GM08714 (cell line): ENCODE results near the gene DONSON.
"Not testable (repeated sequence)": the region's sequence is repeated elsewhere in the genome, so short reads cannot be mapped to it uniquely, and the experiment has no call there.

ENCODE experiments used
- H3K4me3 ChIP-seq: fragments of 200-500 bp; sonication (Bioruptor generic); 2 replicates; pipeline ENCODE4 v1.5.1; 2014; ENCODE audit warnings: mild to moderate bottlenecking, low read length, inconsistent platforms
- ZNF274 ChIP-seq: IDR thresholded peaks from 2 replicates; pipeline ENCODE4 v1.6.1; 2012; ENCODE audit warnings: mild to moderate bottlenecking, low read depth, low read length

The DONSON gene

GRCh38 chr21:33588485-33589335 is at the start of gene DONSON:
DONSON (minus strand) TSS chr21:33588684; CDS start chr21:33588641, 43 bp downstream.
- peak within 1 kb of the TSS; percentile 93 for H3K4me3 ChIP-seq
- TF ChIP-seq ZNF274 = no peak

- TF ChIP-seq ZNF274 = no peak
- no peak overlapping the region for H3K4me3 ChIP-seq
Observed at GRCh38 chr21:33634254-33634653, 45.8 kb upstream of the DONSON start.

GRCh38 chr21:33626151-33626550 is 37.7 kb upstream of the DONSON start:
- H3K4me3 ChIP-seq = not testable (repeated sequence)

- no peak for TF ChIP-seq ZNF274
- no peak overlapping the region for H3K4me3 ChIP-seq
Observed at GRCh38 chr21:33622253-33622652, 33.8 kb upstream of the DONSON start.

- H3K4me3 ChIP-seq = no peak overlapping the region
- TF ChIP-seq ZNF274 = no peak
Observed at GRCh38 chr21:33619726-33620125, 31.2 kb upstream of the DONSON start.

GRCh38 chr21:33618407-33618806 is 29.9 kb upstream of the DONSON start:
- H3K4me3 ChIP-seq = no peak overlapping the region
- no peak for TF ChIP-seq ZNF274

GRCh38 chr21:33617565-33617964 is 29.1 kb upstream of the DONSON start:
- not testable (repeated sequence) for H3K4me3 ChIP-seq

GRCh38 chr21:33611006-33611744 is 22.7 kb upstream of the DONSON start:
- no peak overlapping the region for H3K4me3 ChIP-seq
- no peak for TF ChIP-seq ZNF274

- H3K4me3 ChIP-seq = no peak overlapping the region
- TF ChIP-seq ZNF274 = no peak
Observed at GRCh38 chr21:33608559-33608958, 20.1 kb upstream of the DONSON start.

GRCh38 chr21:33598051-33598450 is 9.6 kb upstream of the DONSON start:
- no peak for TF ChIP-seq ZNF274
- no peak overlapping the region for H3K4me3 ChIP-seq

GRCh38 chr21:33587792-33588484 is 546 bp downstream of the DONSON start:
- no peak for TF ChIP-seq ZNF274
- H3K4me3 ChIP-seq = peak overlapping the region; percentile 93

- no peak for TF ChIP-seq ZNF274
- peak overlapping the region; percentile 93 for H3K4me3 ChIP-seq
Observed at GRCh38 chr21:33586927-33587326, 1.6 kb downstream of the DONSON start.

- TF ChIP-seq ZNF274 = no peak
- no peak overlapping the region for H3K4me3 ChIP-seq
Observed at GRCh38 chr21:33584455-33584854, 4.0 kb downstream of the DONSON start.

- no peak overlapping the region for H3K4me3 ChIP-seq
- no peak for TF ChIP-seq ZNF274
Observed at GRCh38 chr21:33578959-33579542, 9.4 kb downstream of the DONSON start.

- H3K4me3 ChIP-seq = no peak overlapping the region
- no peak for TF ChIP-seq ZNF274
Observed at GRCh38 chr21:33578214-33578613, 10.3 kb downstream of the DONSON start.

- H3K4me3 ChIP-seq = not testable (repeated sequence)
Observed at GRCh38 chr21:33576741-33577141, 11.7 kb downstream of the DONSON start.
